Measurements from ENCODE around the gene KRTAP10-12. TPM values are rescaled to one million over a fixed set of nuclear protein-coding genes. Genes with fewer than 3 reads are reported as not detected.

Gene KRTAP10-12
- total RNA-seq, 1 experiment from 2014 or later = not detected

DNA sequence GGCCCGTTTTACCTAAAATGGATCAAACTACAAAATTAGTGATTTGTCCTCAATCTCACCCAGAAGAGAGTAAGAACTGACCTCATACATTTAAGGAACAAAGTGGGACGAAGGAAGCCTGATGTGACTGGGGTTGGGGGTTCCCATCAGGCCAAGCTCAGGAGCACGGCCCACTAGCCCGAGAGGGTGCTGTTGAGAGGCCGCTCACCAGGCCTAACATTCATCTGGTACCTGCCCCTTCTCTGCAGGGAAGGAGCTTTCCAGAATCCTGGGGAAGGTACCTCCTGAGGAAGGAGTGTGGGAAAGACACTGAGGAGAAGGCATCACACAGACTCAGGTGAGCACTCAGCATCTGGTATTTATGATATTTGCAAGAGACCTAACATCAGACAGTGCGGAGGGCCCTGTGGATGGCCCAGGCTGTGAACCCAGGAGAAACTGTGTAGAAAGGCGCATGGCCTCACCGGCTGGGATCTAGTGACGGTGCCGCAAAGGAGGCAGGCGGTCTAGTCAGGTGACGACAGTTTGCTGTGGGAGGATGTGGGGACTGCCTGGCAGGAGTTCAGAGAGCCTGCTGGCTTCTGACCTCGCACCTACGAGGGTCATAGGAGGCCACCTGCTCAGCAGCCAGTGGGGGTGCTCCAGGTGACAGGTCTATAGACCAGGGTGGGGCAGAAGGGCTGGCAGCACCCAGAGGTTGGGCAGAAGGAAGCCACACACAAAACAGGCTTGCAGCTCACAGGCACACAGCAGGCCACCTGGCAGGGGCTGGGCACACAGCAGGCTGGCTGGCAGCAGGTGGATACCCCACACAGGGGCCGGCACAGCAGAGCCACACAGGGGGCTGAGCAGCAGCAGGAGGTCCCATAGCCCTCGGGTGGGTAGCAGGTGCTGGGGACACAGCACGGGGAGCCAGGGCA is 43.1 kb upstream of the KRTAP10-12 start:
- BruUV-seq (replicated peaks) = no TSS peak
- ATAC-seq = no peak
- intact Hi-C loops (cut with micrococcal nuclease; ENCODE audit: unreplicated experiment) = no loop called here
- H3K4me1 ChIP-seq (ENCODE audit: control insufficient read depth, insufficient read depth, low read length) = no peaks in the 10 kb centered on the region
- H3K9me3 ChIP-seq (ENCODE audit: control insufficient read depth, insufficient read depth, low read depth, low read length) = no peaks in the 10 kb centered on the region
- in situ Hi-C loops (cut with HindIII; ENCODE audit: low pct_unique_long_range_greater_than_20kb, low sequenced_read_pairs) = no loop called here
- CTCF ChIA-PET = no interaction called here
- no peak for DNase-seq (ENCODE audit: low read depth, low spot score)
- TF ChIP-seq POLR2AphosphoS5 (IDR thresholded peaks at IDR 0.05; ENCODE audit: low read depth, low read length) (no peak), SIN3A (IDR thresholded peaks at IDR 0.05; ENCODE audit: borderline replicate concordance, insufficient read depth, low read depth, low read length) (no peak), TCF7L2 (IDR thresholded peaks at IDR 0.05; ENCODE audit: low read depth, low read length) (no peak)
- TF ChIP-seq, protein P1, sequence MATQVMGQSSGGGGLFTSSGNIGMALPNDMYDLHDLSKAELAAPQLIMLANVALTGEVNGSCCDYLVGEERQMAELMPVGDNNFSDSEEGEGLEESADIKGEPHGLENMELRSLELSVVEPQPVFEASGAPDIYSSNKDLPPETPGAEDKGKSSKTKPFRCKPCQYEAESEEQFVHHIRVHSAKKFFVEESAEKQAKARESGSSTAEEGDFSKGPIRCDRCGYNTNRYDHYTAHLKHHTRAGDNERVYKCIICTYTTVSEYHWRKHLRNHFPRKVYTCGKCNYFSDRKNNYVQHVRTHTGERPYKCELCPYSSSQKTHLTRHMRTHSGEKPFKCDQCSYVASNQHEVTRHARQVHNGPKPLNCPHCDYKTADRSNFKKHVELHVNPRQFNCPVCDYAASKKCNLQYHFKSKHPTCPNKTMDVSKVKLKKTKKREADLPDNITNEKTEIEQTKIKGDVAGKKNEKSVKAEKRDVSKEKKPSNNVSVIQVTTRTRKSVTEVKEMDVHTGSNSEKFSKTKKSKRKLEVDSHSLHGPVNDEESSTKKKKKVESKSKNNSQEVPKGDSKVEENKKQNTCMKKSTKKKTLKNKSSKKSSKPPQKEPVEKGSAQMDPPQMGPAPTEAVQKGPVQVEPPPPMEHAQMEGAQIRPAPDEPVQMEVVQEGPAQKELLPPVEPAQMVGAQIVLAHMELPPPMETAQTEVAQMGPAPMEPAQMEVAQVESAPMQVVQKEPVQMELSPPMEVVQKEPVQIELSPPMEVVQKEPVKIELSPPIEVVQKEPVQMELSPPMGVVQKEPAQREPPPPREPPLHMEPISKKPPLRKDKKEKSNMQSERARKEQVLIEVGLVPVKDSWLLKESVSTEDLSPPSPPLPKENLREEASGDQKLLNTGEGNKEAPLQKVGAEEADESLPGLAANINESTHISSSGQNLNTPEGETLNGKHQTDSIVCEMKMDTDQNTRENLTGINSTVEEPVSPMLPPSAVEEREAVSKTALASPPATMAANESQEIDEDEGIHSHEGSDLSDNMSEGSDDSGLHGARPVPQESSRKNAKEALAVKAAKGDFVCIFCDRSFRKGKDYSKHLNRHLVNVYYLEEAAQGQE (IDR thresholded peaks at IDR 0.05; ENCODE audit: insufficient read depth in 1 of 2, low read depth in 2 of 2, low read length in 1 of 2) = no peak
- TF ChIP-seq, protein P2, sequence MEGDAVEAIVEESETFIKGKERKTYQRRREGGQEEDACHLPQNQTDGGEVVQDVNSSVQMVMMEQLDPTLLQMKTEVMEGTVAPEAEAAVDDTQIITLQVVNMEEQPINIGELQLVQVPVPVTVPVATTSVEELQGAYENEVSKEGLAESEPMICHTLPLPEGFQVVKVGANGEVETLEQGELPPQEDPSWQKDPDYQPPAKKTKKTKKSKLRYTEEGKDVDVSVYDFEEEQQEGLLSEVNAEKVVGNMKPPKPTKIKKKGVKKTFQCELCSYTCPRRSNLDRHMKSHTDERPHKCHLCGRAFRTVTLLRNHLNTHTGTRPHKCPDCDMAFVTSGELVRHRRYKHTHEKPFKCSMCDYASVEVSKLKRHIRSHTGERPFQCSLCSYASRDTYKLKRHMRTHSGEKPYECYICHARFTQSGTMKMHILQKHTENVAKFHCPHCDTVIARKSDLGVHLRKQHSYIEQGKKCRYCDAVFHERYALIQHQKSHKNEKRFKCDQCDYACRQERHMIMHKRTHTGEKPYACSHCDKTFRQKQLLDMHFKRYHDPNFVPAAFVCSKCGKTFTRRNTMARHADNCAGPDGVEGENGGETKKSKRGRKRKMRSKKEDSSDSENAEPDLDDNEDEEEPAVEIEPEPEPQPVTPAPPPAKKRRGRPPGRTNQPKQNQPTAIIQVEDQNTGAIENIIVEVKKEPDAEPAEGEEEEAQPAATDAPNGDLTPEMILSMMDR (IDR thresholded peaks at IDR 0.05) = no peak
- H3K27ac ChIP-seq (ENCODE audit: low read length) = no peak overlapping the region
- POLR2A ChIA-PET = no interaction called here
- H3K27me3 ChIP-seq (ENCODE audit: control insufficient read depth, insufficient read depth, low read length) = no peaks in the 10 kb centered on the region
- H3K4me3 ChIP-seq (ENCODE audit: low read depth in 2 of 2, low read length in 2 of 2) = no peak overlapping the region
- no peaks in the 10 kb centered on the region for H3K36me3 ChIP-seq (ENCODE audit: control insufficient read depth, insufficient read depth, low read length)

DNA sequence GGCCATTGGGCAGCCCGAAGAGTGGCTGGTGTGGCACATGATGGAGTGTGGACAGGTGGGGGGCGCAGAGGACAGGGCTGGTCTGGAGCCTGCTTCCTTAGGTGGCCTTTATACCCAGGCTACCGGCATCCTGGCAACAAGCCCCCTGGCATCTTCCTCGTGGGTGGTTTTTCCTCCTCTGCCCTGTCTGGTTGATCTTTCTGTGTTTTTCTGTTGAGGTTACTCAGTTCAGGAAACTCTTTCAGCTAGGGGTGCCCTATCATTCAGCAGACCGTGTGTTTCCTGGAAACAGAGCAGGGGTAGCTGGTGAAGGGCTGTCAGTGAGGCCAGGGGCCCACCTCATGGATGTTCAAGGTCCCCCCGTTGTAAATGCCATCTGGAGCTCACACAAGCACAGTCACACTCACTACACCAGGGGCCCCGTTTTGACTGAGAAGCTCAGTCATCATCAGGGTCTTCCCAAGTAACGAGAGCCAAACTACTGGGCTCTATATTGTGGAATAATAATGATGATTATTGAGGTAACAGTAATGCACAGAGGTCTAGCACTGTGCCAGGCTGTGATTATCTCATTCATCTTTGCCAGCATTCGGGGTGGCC is 42.3 kb upstream of the KRTAP10-12 start, which contains the start of gene KRTAP12-4:
Gene KRTAP12-4 (minus strand): TSS at position 84 of the 600 bp plus-strand sequence. CDS start 45 bp downstream, at position 39.
- POLR2A ChIA-PET = interaction anchor here (0.6 kb wide), 1 partner anchor 9 kb away, joined by 5 read pairs; no protein-coding TSS in a partner anchor

More for the DNA sequence above, 42.3 kb upstream of the KRTAP10-12 start, which contains the start of gene KRTAP12-4:
- Histone ChIP-seq H3K27ac (ENCODE audit: low read length) (no peak within 1 kb of the TSS), H3K9me3 (ENCODE audit: control insufficient read depth, insufficient read depth, low read depth, low read length) (no peaks in the 10 kb centered on the region), H3K4me3 (ENCODE audit: low read depth in 2 of 2, low read length in 2 of 2) (no peak within 1 kb of the TSS), H3K27me3 (ENCODE audit: control insufficient read depth, insufficient read depth, low read length) (no peaks in the 10 kb centered on the region), H3K4me1 (ENCODE audit: control insufficient read depth, insufficient read depth, low read length) (no peaks in the 10 kb centered on the region), H3K36me3 (ENCODE audit: control insufficient read depth, insufficient read depth, low read length) (no peaks in the 10 kb centered on the region)
- no peak for DNase-seq (ENCODE audit: low read depth, low spot score)
- CTCF ChIA-PET = no interaction called here
- in situ Hi-C loops (cut with HindIII; ENCODE audit: low pct_unique_long_range_greater_than_20kb, low sequenced_read_pairs) = no loop called here
- no TSS peak for BruUV-seq (replicated peaks)
- intact Hi-C loops (cut with micrococcal nuclease; ENCODE audit: unreplicated experiment) = no loop called here
- ATAC-seq = no peak
- no peak for TF ChIP-seq SIN3A (IDR thresholded peaks at IDR 0.05; ENCODE audit: borderline replicate concordance, insufficient read depth, low read depth, low read length)

All from Panc1 (cell line).